Activated naive CD4-positive, alpha-beta T cell treated with anti-CD3 and anti-CD28 coated beads, Interleukin-2, amount 10 ng/mL, durations not matched to agents 7 days and 5 days (primary cell): ENCODE measurements around the gene OMP.

Experiments
- CTCF ChIA-PET: fragments of 350-600 bp; sonication (Branson Sonifier 250); formaldehyde crosslinking; loops from one replicate; lab custom pipeline; 2021; ENCODE audit warnings: antibody characterized with exemption; lab: Charles Lee
- DNase-seq: peaks from one replicate; pipeline ENCODE4 v3.0.0-alpha.2; 2020
- H3K27ac Mint-ChIP-seq: one replicate; pipeline ENCODE4 v1.8.0; 2021; ENCODE audit warnings: mild to moderate bottlenecking, moderate library complexity, mixed read lengths
- H3K27me3 Mint-ChIP-seq: one replicate; pipeline ENCODE4 v1.8.0; 2021; ENCODE audit warnings: mild to moderate bottlenecking, mixed read lengths
- H3K36me3 Mint-ChIP-seq: one replicate; pipeline ENCODE4 v1.8.0; 2021; ENCODE audit warnings: mixed read lengths
- H3K4me1 Mint-ChIP-seq: one replicate; pipeline ENCODE4 v1.8.0; 2021; ENCODE audit warnings: mixed read lengths
- H3K4me3 Mint-ChIP-seq: one replicate; pipeline ENCODE4 v1.8.0; 2021; ENCODE audit warnings: mild to moderate bottlenecking, moderate library complexity, mixed read lengths
- H3K9me3 Mint-ChIP-seq: one replicate; pipeline ENCODE4 v1.8.0; 2021; ENCODE audit warnings: mixed read lengths

Gene OMP

GRCh38 chr11:77142091-77142975, 39.7 kb downstream of the OMP start:
- no peaks in the 10 kb centered on the region for H3K9me3 Mint-ChIP-seq
- no peak overlapping the region for H3K27ac Mint-ChIP-seq
- peaks cover 11% of the 10 kb centered on the region for H3K4me1 Mint-ChIP-seq
- no peaks in the 10 kb centered on the region for H3K36me3 Mint-ChIP-seq
- peaks cover 75% of the 10 kb centered on the region for H3K27me3 Mint-ChIP-seq
- peak; percentile 34 for DNase-seq
- no peak overlapping the region for H3K4me3 Mint-ChIP-seq
- CTCF ChIA-PET: interaction anchor here (3.9 kb wide), 1 partner anchor 15 kb away, joined by 20 read pairs; the partner anchor contains the start of gene MYO7A

GRCh38 chr11:77143405-77144020, 40.9 kb downstream of the OMP start:
- CTCF ChIA-PET: interaction anchor here (2.1 kb wide), 1 partner anchor 16 kb away, joined by 9 read pairs; no protein-coding TSS in a partner anchor
- H3K36me3 Mint-ChIP-seq: no peaks in the 10 kb centered on the region

GRCh38 chr11:77144196-77144856, 41.7 kb downstream of the OMP start:
- H3K9me3 Mint-ChIP-seq: no peaks in the 10 kb centered on the region
- CTCF ChIA-PET: interaction anchor here (1.0 to 2.1 kb wide), 3 partner anchors 17 to 52 kb away, joined by 3 to 9 read pairs (median 4); no protein-coding TSS in a partner anchor
- no peak for DNase-seq
- peaks cover 26% of the 10 kb centered on the region for H3K4me1 Mint-ChIP-seq
- H3K4me3 Mint-ChIP-seq: no peak overlapping the region
- peaks cover 73% of the 10 kb centered on the region for H3K27me3 Mint-ChIP-seq
- no peak overlapping the region for H3K27ac Mint-ChIP-seq
- no peaks in the 10 kb centered on the region for H3K36me3 Mint-ChIP-seq

More at GRCh38 chr11:77143405-77144020, 40.9 kb downstream of the OMP start:
- Mint-ChIP-seq H3K27me3 (peaks cover 75% of the 10 kb centered on the region), H3K9me3 (no peaks in the 10 kb centered on the region), H3K4me1 (peaks cover 22% of the 10 kb centered on the region), H3K27ac (no peak overlapping the region), H3K4me3 (no peak overlapping the region)
- no peak for DNase-seq

- Mint-ChIP-seq H3K27ac (no peak overlapping the region), H3K4me3 (no peak overlapping the region), H3K9me3 (no peaks in the 10 kb centered on the region), H3K36me3 (no peaks in the 10 kb centered on the region), H3K27me3 (peaks cover 70% of the 10 kb centered on the region), H3K4me1 (peaks cover 26% of the 10 kb centered on the region)
- CTCF ChIA-PET: interaction anchor here (1.0 to 2.1 kb wide), 3 partner anchors 18 to 51 kb away, joined by 3 to 9 read pairs (median 4); no protein-coding TSS in a partner anchor
- no peak for DNase-seq
Measured at GRCh38 chr11:77144857-77145428, 42.3 kb downstream of the OMP start.

- H3K4me1 Mint-ChIP-seq: peaks cover 29% of the 10 kb centered on the region
- H3K36me3 Mint-ChIP-seq: no peaks in the 10 kb centered on the region
- H3K27ac Mint-ChIP-seq: no peak overlapping the region
- H3K4me3 Mint-ChIP-seq: no peak overlapping the region
- H3K27me3 Mint-ChIP-seq: peaks cover 71% of the 10 kb centered on the region
- CTCF ChIA-PET: interaction anchor here (1.0 to 1.7 kb wide), 4 partner anchors 10 to 425 kb away, joined by 3 to 6 read pairs (median 3); partner anchors contain the start of gene MYO7A
- H3K9me3 Mint-ChIP-seq: no peaks in the 10 kb centered on the region
- DNase-seq: no peak
Measured at GRCh38 chr11:77146261-77147035, 43.8 kb downstream of the OMP start.

- Mint-ChIP-seq H3K27me3 (peaks cover 70% of the 10 kb centered on the region), H3K4me1 (peaks cover 30% of the 10 kb centered on the region), H3K36me3 (no peaks in the 10 kb centered on the region), H3K27ac (no peak overlapping the region), H3K9me3 (no peaks in the 10 kb centered on the region), H3K4me3 (no peak overlapping the region)
- DNase-seq: no peak
- CTCF ChIA-PET: interaction anchor here (1.0 to 1.7 kb wide), 4 partner anchors 11 to 425 kb away, joined by 3 to 6 read pairs (median 3); partner anchors contain the start of gene MYO7A
Measured at GRCh38 chr11:77147036-77147315, 44.3 kb downstream of the OMP start.

- DNase-seq: peak; percentile 57
- Mint-ChIP-seq H3K4me3 (peak overlapping the region; percentile 20), H3K27ac (no peak overlapping the region)
Measured at GRCh38 chr11:77147668-77148321, 45.2 kb downstream of the OMP start.

GRCh38 chr11:77148963-77149715, 46.5 kb downstream of the OMP start:
- Mint-ChIP-seq H3K4me3 (no peak overlapping the region), H3K9me3 (no peaks in the 10 kb centered on the region), H3K27ac (no peak overlapping the region), H3K4me1 (peaks cover 34% of the 10 kb centered on the region), H3K36me3 (no peaks in the 10 kb centered on the region), H3K27me3 (peaks cover 64% of the 10 kb centered on the region)
- no peak for DNase-seq
- CTCF ChIA-PET: interaction anchor here (0.9 to 1.2 kb wide), 3 partner anchors 18 to 59 kb away, joined by 3 read pairs; no protein-coding TSS in a partner anchor

More at GRCh38 chr11:77147668-77148321, 45.2 kb downstream of the OMP start:
- Mint-ChIP-seq H3K4me1 (peaks cover 33% of the 10 kb centered on the region), H3K9me3 (no peaks in the 10 kb centered on the region), H3K27me3 (peaks cover 67% of the 10 kb centered on the region), H3K36me3 (no peaks in the 10 kb centered on the region)
- CTCF ChIA-PET: interaction anchor here (0.5 to 1.2 kb wide), 4 partner anchors 17 to 171 kb away, joined by 3 to 4 read pairs (median 3); partner anchors contain the start of gene MYO7A

GRCh38 chr11:77149716-77150392, 47.2 kb downstream of the OMP start:
- Mint-ChIP-seq H3K4me3 (no peak overlapping the region), H3K27ac (no peak overlapping the region), H3K9me3 (no peaks in the 10 kb centered on the region), H3K36me3 (no peaks in the 10 kb centered on the region), H3K4me1 (peaks cover 34% of the 10 kb centered on the region), H3K27me3 (peaks cover 60% of the 10 kb centered on the region)
- CTCF ChIA-PET: interaction anchor here (0.7 to 0.9 kb wide), 3 partner anchors 38 to 58 kb away, joined by 3 to 4 read pairs (median 3); no protein-coding TSS in a partner anchor
- no peak for DNase-seq

- Mint-ChIP-seq H3K27me3 (peaks cover 50% of the 10 kb centered on the region), H3K9me3 (no peaks in the 10 kb centered on the region), H3K4me3 (no peak overlapping the region), H3K27ac (no peak overlapping the region), H3K36me3 (no peaks in the 10 kb centered on the region), H3K4me1 (peaks cover 34% of the 10 kb centered on the region)
- no peak for DNase-seq
- CTCF ChIA-PET: interaction anchor here (0.7 to 1.4 kb wide), 2 partner anchors 37 to 59 kb away, joined by 3 to 4 read pairs; no protein-coding TSS in a partner anchor
Measured at GRCh38 chr11:77150836-77151235, 48.2 kb downstream of the OMP start.

GRCh38 chr11:77151804-77152509, 49.3 kb downstream of the OMP start:
- CTCF ChIA-PET: interaction anchor here (1.4 to 2.1 kb wide), 2 partner anchors 25 to 61 kb away, joined by 3 to 5 read pairs; no protein-coding TSS in a partner anchor
- H3K4me3 Mint-ChIP-seq: no peak overlapping the region
- peak; percentile 56 for DNase-seq

More at GRCh38 chr11:77151804-77152509, 49.3 kb downstream of the OMP start:
- H3K9me3 Mint-ChIP-seq: no peaks in the 10 kb centered on the region
- no peak overlapping the region for H3K27ac Mint-ChIP-seq
- H3K4me1 Mint-ChIP-seq: peaks cover 34% of the 10 kb centered on the region
- H3K36me3 Mint-ChIP-seq: no peaks in the 10 kb centered on the region
- peaks cover 39% of the 10 kb centered on the region for H3K27me3 Mint-ChIP-seq
